HEK293T (cell line): Measurements from ENCODE around the gene KLHL17.

ENCODE experiments used
- ARNT ChIP-seq: fragments of 450-650 bp; IDR thresholded peaks from 2 replicates; pipeline ENCODE4 v1.6.1; 2017; ENCODE audit warnings: mild to moderate bottlenecking
- BHLHE40 ChIP-seq: fragments of 450-650 bp; IDR thresholded peaks from 2 replicates; pipeline ENCODE4 v1.6.1; 2016; ENCODE audit warnings: mild to moderate bottlenecking, moderate library complexity, borderline replicate concordance
- ELF4 ChIP-seq: fragments of 450-650 bp; IDR thresholded peaks from 2 replicates; pipeline ENCODE4 v1.6.1; 2017; ENCODE audit warnings: antibody characterized with exemption
- FOXA1 ChIP-seq: fragments of 450-650 bp; IDR thresholded peaks from 2 replicates; pipeline ENCODE4 v1.6.1; 2016; ENCODE audit warnings: mild to moderate bottlenecking
- FOXK2 ChIP-seq: fragments of 450-650 bp; IDR thresholded peaks from 2 replicates; pipeline ENCODE4 v1.6.1; 2016; ENCODE audit warnings: mild to moderate bottlenecking
- FOXM1 ChIP-seq: fragments of 450-650 bp; IDR thresholded peaks from 2 replicates; pipeline ENCODE4 v1.6.1; 2017; ENCODE audit warnings: mild to moderate bottlenecking, borderline replicate concordance
- HDGF ChIP-seq: fragments of 450-650 bp; IDR thresholded peaks from 2 replicates; pipeline ENCODE4 v1.6.1; 2017; ENCODE audit warnings: antibody characterized with exemption, borderline replicate concordance
- L3MBTL2 ChIP-seq: fragments of 450-650 bp; conservative IDR thresholded peaks from 2 replicates; pipeline ENCODE4 v1.6.1; 2016; ENCODE audit warnings: mild to moderate bottlenecking
- SP1 ChIP-seq: fragments of 450-650 bp; IDR thresholded peaks from 2 replicates; pipeline ENCODE4 v1.6.1; 2017
- SUZ12 ChIP-seq: fragments of 450-650 bp; IDR thresholded peaks from 2 replicates; pipeline ENCODE4 v1.6.1; 2016; ENCODE audit warnings: mild to moderate bottlenecking
- TARDBP ChIP-seq: fragments of 450-650 bp; IDR thresholded peaks from 2 replicates; pipeline ENCODE4 v1.6.1; 2016
- TF ChIP-seq, protein P1 (sequence below): fragments of 450-650 bp; IDR thresholded peaks from 2 replicates; pipeline ENCODE4 v1.6.1; 2016

GRCh38 chr1:1000357-1001056, 40.1 kb downstream of the KLHL17 start:
- no peak for TF ChIP-seq HDGF
- TF ChIP-seq L3MBTL2 = peak; percentile 92
- TF ChIP-seq, protein P1, sequence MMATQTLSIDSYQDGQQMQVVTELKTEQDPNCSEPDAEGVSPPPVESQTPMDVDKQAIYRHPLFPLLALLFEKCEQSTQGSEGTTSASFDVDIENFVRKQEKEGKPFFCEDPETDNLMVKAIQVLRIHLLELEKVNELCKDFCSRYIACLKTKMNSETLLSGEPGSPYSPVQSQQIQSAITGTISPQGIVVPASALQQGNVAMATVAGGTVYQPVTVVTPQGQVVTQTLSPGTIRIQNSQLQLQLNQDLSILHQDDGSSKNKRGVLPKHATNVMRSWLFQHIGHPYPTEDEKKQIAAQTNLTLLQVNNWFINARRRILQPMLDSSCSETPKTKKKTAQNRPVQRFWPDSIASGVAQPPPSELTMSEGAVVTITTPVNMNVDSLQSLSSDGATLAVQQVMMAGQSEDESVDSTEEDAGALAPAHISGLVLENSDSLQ = no peak
- no peak for TF ChIP-seq FOXK2
- no peak for TF ChIP-seq BHLHE40
- TF ChIP-seq FOXM1 = no peak
- peak; percentile 95 for TF ChIP-seq TARDBP
- 0 out of 2 replicates have a peak, but pooled peaks have one; percentile 25 for TF ChIP-seq ELF4
- no peak for TF ChIP-seq SUZ12
- TF ChIP-seq SP1 = no peak
- peak; percentile 62; the same call in 1 of the 2 replicates for TF ChIP-seq ARNT
- no peak for TF ChIP-seq FOXA1
